Panc1 (cell line): Measurements from ENCODE around the gene VPS52. TPM values are rescaled to one million over a fixed set of nuclear protein-coding genes. Genes with fewer than 3 reads are reported as not detected.

Experiments used
- ATAC-seq: fragments of 200-7000 bp; cut with Tn5 transposase; 2 replicates; pipeline ENCODE4 v1.9.1; 2020; ENCODE audit warnings: mild to moderate bottlenecking, moderate library complexity
- BruUV-seq: library from RNA; stranded (reverse); fragments of 400-500 nt; replicated peaks from 2 replicates; lab custom pipeline; 2021; lab: Mats Ljungman, UMichigan
- CTCF ChIA-PET: fragments of 300-600 bp; sonication (Branson Sonifier 250); formaldehyde crosslinking; loops from one replicate; lab custom pipeline; 2022; ENCODE audit warnings: antibody characterized with exemption; lab: Charles Lee
- POLR2A ChIA-PET: fragments of 300-600 bp; sonication (Branson Sonifier 250); formaldehyde crosslinking; loops from one replicate; lab custom pipeline; 2022; ENCODE audit warnings: antibody characterized with exemption; lab: Charles Lee
- DNase-seq: peaks from one replicate; pipeline ENCODE4 v3.0.0-alpha.2; 2010; ENCODE audit warnings: low read depth, low spot score
- H3K27ac ChIP-seq: 2 replicates; pipeline ENCODE4 v1.5.1; 2011; ENCODE audit warnings: mild to moderate bottlenecking, low read length, inconsistent platforms
- H3K27me3 ChIP-seq: fragments of 200-500 bp; sonication (Bioruptor generic); 2 replicates; pipeline ENCODE4 v1.6.0; 2014; ENCODE audit warnings: low read length, inconsistent platforms; ENCODE audit not compliant: control insufficient read depth, insufficient read depth
- H3K36me3 ChIP-seq: fragments of 200-500 bp; sonication (Bioruptor generic); 2 replicates; pipeline ENCODE4 v1.5.1; 2014; ENCODE audit warnings: inconsistent platforms, mild to moderate bottlenecking, low read length, moderate library complexity; ENCODE audit not compliant: control insufficient read depth, insufficient read depth
- H3K4me1 ChIP-seq: 2 replicates; pipeline ENCODE4 v1.5.1; 2011; ENCODE audit warnings: inconsistent platforms, mild to moderate bottlenecking, low read length, moderate library complexity; ENCODE audit not compliant: control insufficient read depth, insufficient read depth
- H3K4me3 ChIP-seq, 2 experiments: 2 replicates each; pipeline ENCODE4 v1.5.1; 2011 to 2012; ENCODE audit warnings: low read depth in 2 of 2, low read length in 2 of 2, mild to moderate bottlenecking in 2 of 2, inconsistent platforms in 1 of 2, moderate library complexity in 1 of 2
- H3K9me3 ChIP-seq: fragments of 200-500 bp; sonication (Bioruptor generic); 2 replicates; pipeline ENCODE4 v1.5.1; 2014; ENCODE audit warnings: low read depth, mild to moderate bottlenecking, inconsistent platforms, low read length, moderate library complexity; ENCODE audit not compliant: control insufficient read depth, insufficient read depth
- POLR2AphosphoS5 ChIP-seq: IDR thresholded peaks from 2 replicates; pipeline ENCODE4 v1.6.1; 2012; ENCODE audit warnings: mild to moderate bottlenecking, low read depth, low read length, moderate library complexity
- SIN3A ChIP-seq: IDR thresholded peaks from 2 replicates; pipeline ENCODE4 v1.6.1; 2012; ENCODE audit warnings: low read depth, mild to moderate bottlenecking, low read length, moderate library complexity, borderline replicate concordance; ENCODE audit not compliant: insufficient read depth
- TCF7L2 ChIP-seq: IDR thresholded peaks from 2 replicates; pipeline ENCODE4 v1.6.1; 2011; ENCODE audit warnings: mild to moderate bottlenecking, low read depth, low read length, inconsistent platforms
- in situ Hi-C: cut with HindIII; loops from 2 replicates; pipeline ENCODE4 v1.10.0; 2016; ENCODE audit warnings: low sequenced_read_pairs, low pct_unique_long_range_greater_than_20kb
- intact Hi-C: fragments of 100-400 bp; cut with micrococcal nuclease; formaldehyde crosslinking; loops from one replicate; pipeline ENCODE4 v1.10.0; 2022; ENCODE audit not compliant: unreplicated experiment
- total RNA-seq: library from RNA; stranded (reverse); gene quantifications from one replicate; pipeline ENCODE4 v1.2.1, GENCODE V29; 2021; ENCODE audit not compliant: unreplicated experiment
- TF ChIP-seq, protein P1 (sequence below): fragments of 450-650 bp; IDR thresholded peaks from 2 replicates; pipeline ENCODE4 v1.5.1; 2017; ENCODE audit warnings: mild to moderate bottlenecking
- TF ChIP-seq, protein P2 (sequence below), 2 experiments: IDR thresholded peaks; 2 replicates each; pipeline ENCODE4 v1.6.1; 2011 to 2012; ENCODE audit warnings: low read depth in 2 of 2, control low read depth in 1 of 2, low read length in 1 of 2, mild to moderate bottlenecking in 1 of 2, moderate library complexity in 1 of 2; ENCODE audit not compliant: insufficient read depth in 1 of 2

The VPS52 gene
- total RNA-seq, 1 experiment from 2014 or later: 77.7 TPM

DNA sequence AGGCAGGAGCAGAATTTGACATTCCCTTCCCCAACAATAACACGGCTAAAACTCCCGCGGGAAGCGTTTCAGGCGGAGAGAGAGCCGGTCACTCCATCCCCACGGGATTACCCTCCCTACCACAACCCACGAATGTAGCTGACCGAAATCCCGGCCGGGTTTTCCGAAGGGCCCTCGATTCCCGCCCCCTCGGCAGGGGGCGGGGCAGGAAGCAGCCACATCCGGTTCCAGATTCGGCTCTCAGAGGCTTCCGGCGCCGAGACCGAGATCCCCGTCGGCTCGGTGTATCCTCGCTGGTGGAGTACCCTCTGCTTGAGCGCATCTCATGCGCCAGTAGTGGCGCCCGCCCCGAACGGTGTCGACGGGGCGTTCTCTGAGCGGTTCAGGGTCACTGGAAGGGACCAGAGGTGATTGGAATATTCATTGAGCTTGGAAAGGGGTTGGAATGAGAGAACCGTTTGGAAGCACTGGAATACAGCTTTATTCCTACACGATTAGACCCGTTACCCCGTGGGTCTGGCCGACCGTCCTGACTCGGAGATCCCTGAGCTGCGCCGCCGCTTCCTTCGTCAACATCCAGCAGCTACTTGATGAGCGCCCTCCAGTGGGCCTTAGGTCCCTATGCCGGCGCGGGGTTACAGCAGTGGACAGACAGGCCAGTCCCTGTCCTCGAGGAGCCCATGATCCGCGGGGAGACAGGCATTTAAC is 27.7 kb upstream of the VPS52 start:
- TF ChIP-seq TCF7L2 (no peak; the same call in 1 of the 2 replicates), POLR2AphosphoS5 (peak; percentile 94), SIN3A (peak; percentile 78)
- TF ChIP-seq, protein P1, sequence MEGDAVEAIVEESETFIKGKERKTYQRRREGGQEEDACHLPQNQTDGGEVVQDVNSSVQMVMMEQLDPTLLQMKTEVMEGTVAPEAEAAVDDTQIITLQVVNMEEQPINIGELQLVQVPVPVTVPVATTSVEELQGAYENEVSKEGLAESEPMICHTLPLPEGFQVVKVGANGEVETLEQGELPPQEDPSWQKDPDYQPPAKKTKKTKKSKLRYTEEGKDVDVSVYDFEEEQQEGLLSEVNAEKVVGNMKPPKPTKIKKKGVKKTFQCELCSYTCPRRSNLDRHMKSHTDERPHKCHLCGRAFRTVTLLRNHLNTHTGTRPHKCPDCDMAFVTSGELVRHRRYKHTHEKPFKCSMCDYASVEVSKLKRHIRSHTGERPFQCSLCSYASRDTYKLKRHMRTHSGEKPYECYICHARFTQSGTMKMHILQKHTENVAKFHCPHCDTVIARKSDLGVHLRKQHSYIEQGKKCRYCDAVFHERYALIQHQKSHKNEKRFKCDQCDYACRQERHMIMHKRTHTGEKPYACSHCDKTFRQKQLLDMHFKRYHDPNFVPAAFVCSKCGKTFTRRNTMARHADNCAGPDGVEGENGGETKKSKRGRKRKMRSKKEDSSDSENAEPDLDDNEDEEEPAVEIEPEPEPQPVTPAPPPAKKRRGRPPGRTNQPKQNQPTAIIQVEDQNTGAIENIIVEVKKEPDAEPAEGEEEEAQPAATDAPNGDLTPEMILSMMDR: peak; percentile 91
- TF ChIP-seq, protein P2, sequence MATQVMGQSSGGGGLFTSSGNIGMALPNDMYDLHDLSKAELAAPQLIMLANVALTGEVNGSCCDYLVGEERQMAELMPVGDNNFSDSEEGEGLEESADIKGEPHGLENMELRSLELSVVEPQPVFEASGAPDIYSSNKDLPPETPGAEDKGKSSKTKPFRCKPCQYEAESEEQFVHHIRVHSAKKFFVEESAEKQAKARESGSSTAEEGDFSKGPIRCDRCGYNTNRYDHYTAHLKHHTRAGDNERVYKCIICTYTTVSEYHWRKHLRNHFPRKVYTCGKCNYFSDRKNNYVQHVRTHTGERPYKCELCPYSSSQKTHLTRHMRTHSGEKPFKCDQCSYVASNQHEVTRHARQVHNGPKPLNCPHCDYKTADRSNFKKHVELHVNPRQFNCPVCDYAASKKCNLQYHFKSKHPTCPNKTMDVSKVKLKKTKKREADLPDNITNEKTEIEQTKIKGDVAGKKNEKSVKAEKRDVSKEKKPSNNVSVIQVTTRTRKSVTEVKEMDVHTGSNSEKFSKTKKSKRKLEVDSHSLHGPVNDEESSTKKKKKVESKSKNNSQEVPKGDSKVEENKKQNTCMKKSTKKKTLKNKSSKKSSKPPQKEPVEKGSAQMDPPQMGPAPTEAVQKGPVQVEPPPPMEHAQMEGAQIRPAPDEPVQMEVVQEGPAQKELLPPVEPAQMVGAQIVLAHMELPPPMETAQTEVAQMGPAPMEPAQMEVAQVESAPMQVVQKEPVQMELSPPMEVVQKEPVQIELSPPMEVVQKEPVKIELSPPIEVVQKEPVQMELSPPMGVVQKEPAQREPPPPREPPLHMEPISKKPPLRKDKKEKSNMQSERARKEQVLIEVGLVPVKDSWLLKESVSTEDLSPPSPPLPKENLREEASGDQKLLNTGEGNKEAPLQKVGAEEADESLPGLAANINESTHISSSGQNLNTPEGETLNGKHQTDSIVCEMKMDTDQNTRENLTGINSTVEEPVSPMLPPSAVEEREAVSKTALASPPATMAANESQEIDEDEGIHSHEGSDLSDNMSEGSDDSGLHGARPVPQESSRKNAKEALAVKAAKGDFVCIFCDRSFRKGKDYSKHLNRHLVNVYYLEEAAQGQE (IDR thresholded peaks at IDR 0.05; ENCODE audit: insufficient read depth in 1 of 2, low read depth in 2 of 2, low read length in 1 of 2): peak; percentile 43 to 69; a peak in 2 of 4 replicates

DNA sequence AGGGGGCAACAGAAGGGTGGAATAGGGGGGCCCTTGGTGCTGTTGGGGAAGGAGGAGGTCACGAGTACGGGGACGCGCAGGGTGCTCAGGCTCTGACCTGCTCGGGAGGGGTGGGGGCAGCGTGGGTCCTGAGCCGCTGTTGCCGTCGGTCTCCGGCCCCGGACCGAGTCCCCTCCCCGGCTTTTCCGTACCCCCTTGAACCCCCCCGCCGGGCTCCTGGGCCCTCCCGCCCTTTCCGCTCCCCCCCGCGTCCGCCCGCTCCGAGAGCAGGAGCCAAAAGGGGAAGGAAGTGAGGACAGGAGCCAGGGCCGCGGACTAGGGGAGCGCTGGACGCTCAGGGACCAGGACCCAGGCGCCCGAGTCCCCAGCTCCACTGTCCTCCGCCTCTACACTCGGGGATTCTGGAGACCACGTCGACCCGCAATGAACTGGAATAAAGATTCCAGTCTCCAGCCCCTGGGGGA is 27.1 kb upstream of the VPS52 start, which contains the start of gene RGL2:
TSS of gene RGL2 (minus strand) at position 170 of the 464 bp plus-strand sequence. CDS start 332 bp downstream, outside the sequence.
- Histone ChIP-seq H3K27ac (peak within 1 kb of the TSS; percentile 97), H3K27me3 (no peaks in the 10 kb centered on the region), H3K4me1 (peaks cover 13% of the 10 kb centered on the region), H3K9me3 (no peaks in the 10 kb centered on the region), H3K36me3 (peaks cover 10% of the 10 kb centered on the region), H3K4me3 (peak within 1 kb of the TSS; percentile 72 to 80)
- intact Hi-C loops: no loop called here
- ATAC-seq (peak; percentile 32), DNase-seq (no peak)
- POLR2A ChIA-PET: interaction anchor here (0.6 to 1.1 kb wide), 2 partner anchors 9 to 255 kb away, joined by 3 read pairs; partner anchors contain the start of genes PFDN6 and WDR46
- no TSS peak for BruUV-seq
- in situ Hi-C loops: no loop called here
- TF ChIP-seq TCF7L2: no peak
- no peak for TF ChIP-seq POLR2AphosphoS5
- TF ChIP-seq, protein P2 (IDR thresholded peaks at IDR 0.05; ENCODE audit: insufficient read depth in 1 of 2, low read depth in 2 of 2, low read length in 1 of 2): no peak
- TF ChIP-seq, protein P1: no peak
- TF ChIP-seq SIN3A: no peak
- CTCF ChIA-PET: interaction anchor here (0.6 to 1.6 kb wide), 3 partner anchors 19 to 84 kb away, joined by 5 to 9 read pairs (median 5); partner anchors contain the start of genes B3GALT4 and ZBTB22

More for the DNA sequence above, 27.7 kb upstream of the VPS52 start:
- peak overlapping the region; percentile 97 for H3K27ac ChIP-seq
- no peak for DNase-seq
- in situ Hi-C loops (no loop called here), intact Hi-C loops (no loop called here)
- peak overlapping the region; percentile 72 to 80 for H3K4me3 ChIP-seq
- H3K36me3 ChIP-seq: peaks cover 10% of the 10 kb centered on the region
- H3K9me3 ChIP-seq: no peaks in the 10 kb centered on the region
- ChIA-PET POLR2A (interaction anchor here (0.5 to 1.1 kb wide), 4 partner anchors 10 to 327 kb away, joined by 3 to 6 read pairs (median 4); partner anchors contain the start of genes PFDN6, WDR46 and ZBTB22), CTCF (interaction anchor here (0.6 to 1.6 kb wide), 4 partner anchors 18 to 187 kb away, joined by 5 to 9 read pairs (median 7); partner anchors contain the start of genes B3GALT4 and ZBTB22)
- peaks cover 13% of the 10 kb centered on the region for H3K4me1 ChIP-seq
- peak; percentile 81 for ATAC-seq
- TSS peak; percentile 96 for BruUV-seq
- H3K27me3 ChIP-seq: no peaks in the 10 kb centered on the region
